Measurements from ENCODE around the gene NOS1AP.

The NOS1AP gene

GRCh38 chr1:162252214-162252613 lies 182.7 kb downstream of the NOS1AP start:
- no peak for TF ChIP-seq CTCF (IDR thresholded peaks at IDR 0.05; ENCODE audit: control extremely low read depth, extremely low read depth, low read depth, missing control alignments)
- POLR2A ChIA-PET, result no interaction called here
- DNase-seq (ENCODE audit: extremely low spot score), result no peak
- CTCF ChIA-PET, result interaction anchor here (1.1 kb wide), 1 partner anchor 10 kb away, joined by 3 read pairs; no protein-coding TSS in a partner anchor

DNA sequence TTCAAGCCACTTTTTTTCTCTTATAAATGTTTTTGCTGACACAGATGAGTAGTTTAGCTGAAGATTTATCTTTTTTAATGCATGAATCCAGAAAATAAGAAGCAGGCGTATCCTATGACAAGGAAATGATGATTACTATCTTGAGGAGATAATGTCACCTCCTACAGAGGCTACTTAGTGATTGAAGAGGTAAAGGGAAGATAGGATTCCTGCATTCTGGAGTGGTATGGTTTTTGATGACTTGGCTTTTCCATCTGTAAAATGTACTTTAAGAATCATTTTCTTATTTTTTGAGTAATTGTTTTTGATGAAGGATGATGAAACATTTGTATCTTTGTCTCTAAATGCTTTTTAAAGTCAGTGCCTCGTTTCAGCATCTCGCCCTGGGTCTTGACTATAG lies 184.3 kb downstream of the NOS1AP start:
- ChIA-PET CTCF (interaction anchor here (1.4 kb wide), 1 partner anchor 32 kb away, joined by 4 read pairs; no protein-coding TSS in a partner anchor), POLR2A (no interaction called here)
- no peak for TF ChIP-seq CTCF (IDR thresholded peaks at IDR 0.05; ENCODE audit: control extremely low read depth, extremely low read depth, low read depth, missing control alignments)
- no peak for DNase-seq (ENCODE audit: extremely low spot score)

- ChIA-PET CTCF (no interaction called here), POLR2A (no interaction called here)
- no peak for TF ChIP-seq CTCF (IDR thresholded peaks at IDR 0.05; ENCODE audit: control extremely low read depth, extremely low read depth, low read depth, missing control alignments)
- DNase-seq (ENCODE audit: extremely low spot score), result no peak
These were observed 186.8 kb downstream of the NOS1AP start for GRCh38 chr1:162256287-162256686.

DNA sequence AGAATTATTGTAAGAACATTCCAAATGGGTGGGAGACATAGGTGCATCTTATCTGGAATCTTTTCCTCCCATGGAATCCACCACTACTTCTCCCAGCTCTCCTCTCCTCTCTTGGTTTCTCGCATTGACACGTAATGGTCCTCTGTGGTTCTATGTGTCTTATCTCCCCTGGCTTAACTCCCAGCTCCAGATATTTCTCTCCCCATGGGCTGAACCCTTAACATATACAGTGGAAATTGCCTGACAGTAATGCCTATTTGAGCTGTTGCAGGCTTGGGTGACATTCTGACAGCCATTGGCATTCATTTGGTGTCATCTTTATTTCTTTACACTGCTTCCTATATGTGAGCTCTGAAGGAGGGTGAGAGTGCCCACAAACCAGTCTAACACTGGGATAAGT lies 188.9 kb downstream of the NOS1AP start:
- CTCF ChIA-PET, result interaction anchor here (2.4 kb wide), 1 partner anchor 10 kb away, joined by 11 read pairs; no protein-coding TSS in a partner anchor
- POLR2A ChIA-PET, result no interaction called here
- no peak for TF ChIP-seq CTCF (IDR thresholded peaks at IDR 0.05; ENCODE audit: control extremely low read depth, extremely low read depth, low read depth, missing control alignments)
- no peak for DNase-seq (ENCODE audit: extremely low spot score)

GRCh38 chr1:162259894-162260455 lies 190.5 kb downstream of the NOS1AP start:
- no peak for TF ChIP-seq CTCF (IDR thresholded peaks at IDR 0.05; ENCODE audit: control extremely low read depth, extremely low read depth, low read depth, missing control alignments)
- DNase-seq (ENCODE audit: extremely low spot score), result no peak
- CTCF ChIA-PET, result interaction anchor here (1.0 to 2.4 kb wide), 2 partner anchors 8 to 9 kb away, joined by 3 to 11 read pairs; no protein-coding TSS in a partner anchor
- POLR2A ChIA-PET, result no interaction called here

DNA sequence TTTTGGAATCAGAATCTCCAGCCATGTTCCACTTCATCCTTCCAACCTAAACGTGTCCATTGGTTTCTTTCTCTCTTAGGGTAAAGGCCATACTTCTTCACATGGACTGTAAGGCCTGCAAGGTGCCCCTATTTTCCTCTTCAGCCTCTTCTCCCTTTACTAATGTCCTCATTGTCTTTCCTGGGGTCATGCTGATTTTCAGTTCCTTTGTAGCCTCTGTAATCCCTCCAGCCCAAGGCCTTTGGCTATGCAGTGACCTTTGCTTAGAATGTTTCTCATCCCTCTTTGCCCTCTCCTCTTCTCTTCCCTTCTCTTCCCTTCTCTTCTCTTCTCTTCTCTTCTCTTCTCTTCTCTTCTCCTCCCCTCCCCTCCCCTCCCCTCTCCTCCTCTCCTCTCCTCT lies 194.6 kb downstream of the NOS1AP start:
- ChIA-PET CTCF (no interaction called here), POLR2A (no interaction called here)
- DNase-seq (ENCODE audit: extremely low spot score), result no peak
- TF ChIP-seq CTCF (IDR thresholded peaks at IDR 0.05; ENCODE audit: control extremely low read depth, extremely low read depth, low read depth, missing control alignments), result no peak
